GM21619 (cell line): ENCODE results near the gene SLC26A3.

Source experiments
- ATAC-seq: cut with Tn5 transposase; IDR thresholded peaks from one replicate; pipeline ENCODE4 v1.9.1; 2021; ENCODE audit not compliant: unreplicated experiment

Gene SLC26A3

DNA sequence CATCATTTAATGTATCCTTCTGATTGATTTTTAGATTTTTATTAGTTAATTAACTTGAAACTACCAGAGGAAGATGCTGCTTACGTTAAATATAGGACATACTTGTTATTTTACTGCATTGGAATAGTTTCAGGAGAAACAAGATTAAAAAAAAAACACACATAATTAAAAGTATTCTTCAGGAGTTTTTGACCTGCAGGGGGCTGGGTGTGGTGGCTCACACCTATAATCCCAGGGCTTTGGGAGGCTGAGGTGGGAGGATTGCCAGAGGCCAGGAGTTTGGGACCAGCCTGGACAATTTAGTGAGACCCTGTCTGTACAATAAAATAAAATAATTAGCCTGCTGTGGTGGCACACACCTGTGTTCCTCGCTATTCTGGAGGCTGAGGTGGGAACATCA lies 48.4 kb downstream of the SLC26A3 start:
- no peak for ATAC-seq

DNA sequence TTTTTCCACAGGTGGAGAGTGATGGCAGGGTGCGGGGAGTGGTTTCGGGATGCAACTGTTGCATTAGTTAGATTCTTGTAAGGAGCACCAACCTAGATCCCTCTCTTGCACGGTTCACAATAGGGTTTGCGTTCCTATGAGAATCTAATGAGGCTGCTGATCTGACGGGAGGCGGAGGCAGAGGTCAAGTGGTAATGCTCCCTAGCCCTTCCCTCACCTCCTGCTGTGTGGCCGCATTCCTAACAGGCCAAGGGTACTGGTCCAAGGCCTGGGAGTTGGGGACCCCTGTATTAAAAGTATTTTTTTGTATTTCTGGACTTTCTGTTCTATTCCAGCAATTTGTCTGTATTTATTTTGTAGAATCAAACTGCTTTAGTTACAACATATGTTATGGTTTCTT lies 51.9 kb downstream of the SLC26A3 start:
- ATAC-seq: no peak

DNA sequence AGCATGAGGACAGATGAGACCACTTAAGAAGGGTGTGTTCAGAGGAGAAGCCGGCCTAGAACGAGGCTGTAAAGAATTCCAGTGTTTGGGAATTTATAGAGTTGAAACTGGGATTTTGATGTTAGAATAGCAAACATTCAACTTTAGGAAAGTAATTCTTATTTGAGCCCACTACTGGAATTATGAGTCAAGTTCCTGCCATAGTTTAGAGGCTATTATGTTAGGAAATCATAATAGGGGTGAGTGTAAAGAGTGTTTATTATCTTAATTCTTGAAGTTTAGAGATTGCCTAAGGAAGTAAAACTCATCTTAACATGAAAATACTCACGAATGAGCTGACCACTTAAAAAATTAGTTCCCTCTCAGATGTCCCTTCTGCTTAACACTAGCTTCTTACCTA lies 57.0 kb downstream of the SLC26A3 start:
- ATAC-seq: no peak

GRCh38 chr7:107744345-107744750 lies 58.7 kb downstream of the SLC26A3 start:
- ATAC-seq: peak; percentile 38

DNA sequence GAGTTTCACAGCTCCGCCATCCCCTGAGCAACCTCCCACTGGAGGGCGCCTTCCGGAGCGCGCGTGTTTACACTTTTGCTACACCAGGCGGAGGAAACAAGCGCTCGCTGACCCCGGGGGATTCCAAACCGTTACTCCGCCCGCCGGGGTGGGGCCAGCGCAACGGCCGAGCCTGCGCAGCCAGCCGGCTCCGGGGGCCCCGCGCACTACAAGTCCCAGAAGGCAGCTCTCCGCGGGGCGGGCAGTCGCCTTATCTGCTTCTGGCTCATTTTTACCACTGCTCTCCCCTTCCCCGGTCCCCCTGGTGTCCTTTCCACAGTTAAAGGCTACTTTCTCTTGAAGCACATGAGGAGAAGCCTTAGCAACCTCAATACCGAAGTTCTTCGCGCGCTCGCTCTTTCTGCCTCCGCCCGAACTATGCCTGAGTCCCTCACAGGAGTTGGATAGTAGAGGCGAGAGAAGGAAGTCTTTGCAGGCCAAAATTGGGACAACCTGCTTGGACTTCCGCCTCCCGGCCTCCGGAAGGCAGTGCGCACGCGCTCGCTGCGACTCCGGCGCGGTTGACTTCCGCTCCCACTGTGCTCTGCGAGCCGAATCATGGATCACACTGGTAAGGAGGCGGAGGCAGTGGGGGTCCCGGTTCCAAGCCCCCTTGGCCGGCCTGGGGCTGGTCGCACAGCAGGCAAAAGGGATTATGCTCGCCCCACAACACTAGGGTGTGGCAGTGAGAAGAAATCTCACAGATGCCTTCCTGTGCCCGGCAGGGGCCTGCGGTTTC lies 59.3 kb downstream of the SLC26A3 start, which contains the start of gene CBLL1:
CBLL1 (plus strand) TSS at position 576 of the 778 bp plus-strand sequence; CDS start at position 598, 22 bp downstream.
- peak; percentile 89 for ATAC-seq

DNA sequence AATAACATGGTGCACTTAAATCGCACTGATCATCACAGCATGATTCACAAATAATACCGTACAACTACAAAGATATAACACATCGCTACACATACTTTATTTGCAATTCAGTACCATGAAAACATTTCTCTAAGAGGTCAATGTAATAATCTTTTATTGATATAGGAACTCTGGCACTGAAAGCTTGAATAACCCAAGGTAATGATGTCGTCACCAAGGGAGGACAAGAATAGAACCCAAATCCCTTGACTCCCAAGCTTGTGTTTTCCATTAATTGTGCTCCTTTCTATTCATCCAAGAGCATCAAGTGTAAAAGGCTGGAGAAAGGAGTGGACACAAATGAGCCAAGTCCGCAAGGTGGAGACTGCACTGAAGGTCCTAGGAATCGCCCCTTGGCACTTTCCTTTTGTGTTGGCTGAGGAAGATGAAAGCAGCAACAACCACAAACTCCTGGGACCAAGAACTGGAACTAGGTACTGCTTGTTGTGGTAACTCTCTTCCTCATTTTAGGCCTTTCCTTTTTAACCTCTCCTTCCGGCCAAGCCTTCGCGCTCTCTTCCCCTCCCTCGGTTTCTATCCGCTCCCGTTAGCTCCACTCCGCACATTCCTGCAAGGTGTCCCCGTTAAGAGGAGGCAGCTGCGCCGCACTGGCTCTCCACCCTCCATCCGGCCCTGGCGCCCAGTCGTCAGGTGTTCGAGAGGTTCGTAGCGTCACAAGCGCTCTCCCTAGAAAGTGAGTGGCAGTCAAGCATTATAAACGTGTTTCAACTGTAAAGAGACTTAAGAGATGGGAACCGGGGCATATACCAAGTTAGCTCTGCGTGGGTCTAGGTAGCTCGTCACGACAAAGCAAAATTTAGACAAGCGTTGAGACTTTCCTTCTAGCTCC lies 60.1 kb downstream of the SLC26A3 start:
- ATAC-seq: peak; percentile 34

- ATAC-seq: no peak
Observed at GRCh38 chr7:107728276-107728675, 74.7 kb downstream of the SLC26A3 start.

GRCh38 chr7:107726356-107727130 lies 76.5 kb downstream of the SLC26A3 start:
- no peak for ATAC-seq

DNA sequence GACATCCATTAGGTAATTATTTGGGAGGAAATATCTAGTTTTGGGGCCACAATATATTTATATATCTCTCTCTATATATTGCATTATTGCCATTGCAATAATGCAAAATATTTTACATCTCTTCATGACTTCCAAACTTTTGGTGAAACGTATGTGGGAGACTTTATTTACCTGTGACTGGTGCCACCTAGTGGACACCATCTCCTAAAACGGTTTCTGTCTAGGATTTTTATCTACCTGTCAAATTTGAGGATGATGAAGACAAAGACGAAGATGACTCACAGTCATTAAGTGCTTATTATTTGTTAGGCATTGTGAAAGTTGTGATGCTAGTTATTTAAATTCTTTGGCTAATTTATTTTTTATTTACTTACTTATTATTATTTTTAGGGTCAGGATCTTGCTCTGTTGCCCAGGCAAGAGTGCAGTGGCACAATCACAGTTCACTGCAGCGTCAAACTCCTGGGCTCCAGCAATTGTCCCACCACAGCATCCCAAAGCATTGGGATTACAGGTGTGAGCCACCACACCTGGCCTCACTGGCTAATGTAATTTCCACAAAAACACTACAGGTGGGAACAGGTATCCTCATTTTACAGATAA lies 77.8 kb downstream of the SLC26A3 start:
- no peak for ATAC-seq

- ATAC-seq: no peak
Observed at GRCh38 chr7:107723255-107723654, 79.8 kb downstream of the SLC26A3 start.

GRCh38 chr7:107721286-107721685 lies 81.7 kb downstream of the SLC26A3 start:
- no peak for ATAC-seq

DNA sequence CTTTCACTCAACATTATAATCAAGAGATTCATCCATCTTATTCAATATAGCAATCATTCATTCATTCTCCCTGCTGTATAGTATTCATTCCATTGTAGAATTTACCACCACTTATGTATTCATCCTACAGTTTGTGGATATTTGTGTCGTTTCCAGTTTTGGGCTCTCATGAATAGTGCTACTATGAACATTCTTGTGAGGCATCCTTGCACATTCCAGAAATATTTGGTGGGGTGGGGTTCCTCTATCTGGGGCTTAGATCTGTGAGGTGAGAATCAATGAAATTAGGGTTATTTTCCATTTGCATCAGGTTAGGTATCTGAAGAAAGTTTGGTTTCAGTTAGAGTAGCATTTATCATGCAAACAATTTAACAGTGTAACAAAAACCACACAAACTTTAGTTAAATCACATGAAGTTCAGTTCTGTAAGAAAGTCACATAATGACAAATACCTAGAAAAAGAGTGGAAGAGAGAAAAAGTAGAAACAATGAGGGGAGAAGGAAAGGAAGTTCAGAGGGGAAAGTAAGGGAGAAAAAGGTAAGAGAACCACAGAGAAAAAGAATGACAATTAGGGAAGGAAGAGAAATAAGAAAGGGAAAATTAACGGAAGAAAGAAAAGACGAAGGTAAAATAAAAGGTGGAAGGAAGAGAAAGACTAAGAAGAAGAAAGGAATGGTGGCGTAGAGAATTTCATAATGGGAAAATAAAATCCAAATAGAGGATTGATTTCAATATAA lies 84.4 kb downstream of the SLC26A3 start:
- ATAC-seq: no peak

DNA sequence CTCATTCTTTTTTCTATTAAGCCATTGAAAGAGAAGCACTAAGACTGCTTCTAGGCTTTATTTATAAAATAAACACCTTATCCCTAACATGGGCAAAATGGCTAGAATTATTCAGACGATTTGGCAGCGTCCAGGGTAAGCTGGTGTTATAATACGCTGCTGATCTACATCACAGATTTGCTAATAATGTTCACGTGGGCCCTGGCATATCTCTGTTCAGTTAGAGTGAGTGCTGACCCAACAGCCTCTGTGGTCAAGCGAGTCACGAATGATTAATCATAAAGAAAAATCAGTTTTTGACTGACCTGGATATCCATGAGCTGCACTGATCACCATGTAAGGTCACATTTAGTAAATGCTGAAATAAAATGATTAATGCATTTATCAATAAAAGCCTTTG lies 87.5 kb downstream of the SLC26A3 start:
- no peak for ATAC-seq
